Thyroid gland (tissue), 4 donors: Measurements from ENCODE around the gene UBL3. TPM values are rescaled to one million over a fixed set of nuclear protein-coding genes. Genes with fewer than 3 reads are reported as not detected.
A peak's percentile ranks its signal among the peaks of the same experiment; 100 is the strongest.

Experiments used
- DNase-seq, 2 donors: peaks; one replicate each; pipeline ENCODE4 v3.0.0-alpha.2; 2019
- H3K27ac ChIP-seq, 3 donors: fragments of 200-600 bp; sonication (generic); 1 replicate in 2 of 3; 2 replicates in 1 of 3; pipeline ENCODE4 v1.5.1; 2016 to 2019; ENCODE audit warnings: mild to moderate bottlenecking in 1 of 3, moderate library complexity in 1 of 3
- H3K27me3 ChIP-seq: fragments of 200-600 bp; sonication (generic); one replicate; pipeline ENCODE4 v1.5.1; 2019
- H3K36me3 ChIP-seq, 2 donors: fragments of 200-600 bp; sonication (generic); one replicate each; pipeline ENCODE4 v1.5.1; 2016 to 2019
- H3K4me1 ChIP-seq, 2 donors: fragments of 200-600 bp; sonication (generic); one replicate each; pipeline ENCODE4 v1.5.1; 2017 to 2019
- H3K4me3 ChIP-seq, 3 donors: fragments of 200-600 bp; sonication (generic); replicated peaks in 1 of 3; 1 replicate in 2 of 3; 2 replicates in 1 of 3; pipeline ENCODE4 v1.5.1; 2016; ENCODE audit warnings: mild to moderate bottlenecking in 1 of 3
- H3K9me3 ChIP-seq: fragments of 200-600 bp; sonication (generic); one replicate; pipeline ENCODE4 v1.5.1; 2017
- CTCF ChIP-seq, 6 experiments: fragments of 200-600 bp in 3 of 6; fragments of 450-650 bp in 3 of 6; sonication (generic) in 3 of 6; IDR thresholded peaks; one replicate each; pipeline ENCODE4 v1.5.1; 2016 to 2019; ENCODE audit warnings: antibody characterized with exemption in 6 of 6, mild to moderate bottlenecking in 2 of 6, inconsistent platforms in 1 of 6, moderate library complexity in 1 of 6
- POLR2A ChIP-seq, 2 donors: fragments of 450-650 bp; IDR thresholded peaks; one replicate each; pipeline ENCODE4 v1.6.1; 2017; ENCODE audit warnings: antibody characterized with exemption in 2 of 2, mild to moderate bottlenecking in 2 of 2, moderate library complexity in 1 of 2
- WGBS, 2 donors: methylation state at CpG; one replicate each; pipeline ENCODE4 v1.1.5; 2017; 5-methylcytosine and 5-hydroxymethylcytosine counted together
- intact Hi-C: fragments of 100-400 bp; cut with DNase I; formaldehyde crosslinking; loops from one replicate; pipeline ENCODE4 v1.15.1; 2023
- total RNA-seq, 4 donors: library from RNA; depleted of rRNA; stranded (reverse); fragments of >200 nt; gene quantifications; one replicate each; pipeline ENCODE4 v1.2.3, GENCODE V29; 2016

UBL3 gene
- total RNA-seq, 4 donors from 2014 or later: 59.0 to 79.0 (median 65.1) TPM

- no peaks in the 10 kb centered on the region for H3K4me1 ChIP-seq
- no peak for DNase-seq
- TF ChIP-seq CTCF (IDR thresholded peaks at IDR 0.05) (no peak), POLR2A (IDR thresholded peaks at IDR 0.05) (no peak)
- no peak overlapping the region for H3K4me3 ChIP-seq
- no peak overlapping the region for H3K27ac ChIP-seq
- no peaks in the 10 kb centered on the region for H3K9me3 ChIP-seq
- no peaks in the 10 kb centered on the region for H3K36me3 ChIP-seq
- no peaks in the 10 kb centered on the region for H3K27me3 ChIP-seq
- intact Hi-C loops: no loop called here
- WGBS, 2 donors: 81 to 82% methylated on average over 3 of the region's 3 CpGs
These were observed 89.3 kb downstream of the UBL3 start for GRCh38 chr13:29761160-29761559.

- no peaks in the 10 kb centered on the region for H3K36me3 ChIP-seq
- no peak for DNase-seq
- no peaks in the 10 kb centered on the region for H3K4me1 ChIP-seq
- H3K27me3 ChIP-seq: no peaks in the 10 kb centered on the region
- H3K27ac ChIP-seq: no peak overlapping the region
- TF ChIP-seq CTCF (IDR thresholded peaks at IDR 0.05) (no peak), POLR2A (IDR thresholded peaks at IDR 0.05) (no peak)
- H3K4me3 ChIP-seq: no peak overlapping the region
- intact Hi-C loops: no loop called here
- H3K9me3 ChIP-seq: no peaks in the 10 kb centered on the region
- WGBS, 2 donors: 93 to 94% methylated on average over 3 of the region's 3 CpGs
These were observed 89.9 kb downstream of the UBL3 start for GRCh38 chr13:29760544-29760943.

- intact Hi-C loops: no loop called here
- TF ChIP-seq CTCF (IDR thresholded peaks at IDR 0.05) (no peak), POLR2A (IDR thresholded peaks at IDR 0.05) (no peak)
These were observed 91.8 kb downstream of the UBL3 start for GRCh38 chr13:29758531-29759114.

DNA sequence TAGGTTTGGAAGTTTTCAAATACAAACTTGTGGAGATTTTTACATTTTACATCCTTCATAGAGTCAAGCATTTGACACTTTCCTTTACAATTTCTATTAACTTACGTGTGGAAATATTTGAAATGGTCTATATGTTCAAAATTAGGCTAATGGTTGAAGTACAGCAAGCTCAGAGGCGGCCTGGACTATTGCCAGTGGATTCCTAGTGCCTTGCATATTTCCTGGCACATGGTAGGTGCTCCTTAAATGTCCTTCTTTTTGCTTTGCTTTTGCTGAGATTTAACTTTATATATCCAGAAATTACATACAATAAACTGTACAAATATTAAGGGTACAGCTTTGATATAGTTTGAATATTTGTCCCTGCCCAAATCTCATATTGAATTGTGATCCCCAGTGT is 93.9 kb downstream of the UBL3 start:
- H3K4me3 ChIP-seq: no peak overlapping the region
- no peaks in the 10 kb centered on the region for H3K4me1 ChIP-seq
- 84 to 86% methylated on average over 2 of the region's 2 CpGs for WGBS, 2 donors
- H3K36me3 ChIP-seq: no peaks in the 10 kb centered on the region
- no peak overlapping the region for H3K27ac ChIP-seq
- intact Hi-C loops: no loop called here
- no peaks in the 10 kb centered on the region for H3K27me3 ChIP-seq
- TF ChIP-seq POLR2A (IDR thresholded peaks at IDR 0.05): no peak
- TF ChIP-seq CTCF (IDR thresholded peaks at IDR 0.05): no peak
- no peak for DNase-seq
- no peaks in the 10 kb centered on the region for H3K9me3 ChIP-seq

More at GRCh38 chr13:29758531-29759114, 91.8 kb downstream of the UBL3 start:
- no peaks in the 10 kb centered on the region for H3K36me3 ChIP-seq
- H3K27me3 ChIP-seq: no peaks in the 10 kb centered on the region
- no peaks in the 10 kb centered on the region for H3K4me1 ChIP-seq
- DNase-seq: no peak
- no peaks in the 10 kb centered on the region for H3K9me3 ChIP-seq
- H3K27ac ChIP-seq: no peak overlapping the region
- H3K4me3 ChIP-seq: no peak overlapping the region
- WGBS, 2 donors: 78% methylated on average over 9 of the region's 9 CpGs

- TF ChIP-seq CTCF (IDR thresholded peaks at IDR 0.05): no peak
- TF ChIP-seq POLR2A (IDR thresholded peaks at IDR 0.05): no peak
- DNase-seq: peak in 1 of 2 donors; percentile 5
- intact Hi-C loops: no loop called here
- H3K4me3 ChIP-seq: no peak overlapping the region
- no peaks in the 10 kb centered on the region for H3K27me3 ChIP-seq
- no peaks in the 10 kb centered on the region for H3K36me3 ChIP-seq
- H3K9me3 ChIP-seq: no peaks in the 10 kb centered on the region
- H3K4me1 ChIP-seq: no peaks in the 10 kb centered on the region
- no peak overlapping the region for H3K27ac ChIP-seq
- WGBS, 2 donors: 87 to 93% methylated on average over 4 of the region's 4 CpGs
These were observed 96.0 kb downstream of the UBL3 start for GRCh38 chr13:29754473-29754806.
